Peyer's patch (tissue), 4 donors: ENCODE data around the gene ACVR1.

ENCODE experiments used
- CTCF ChIP-seq, 6 experiments: fragments of 450-650 bp in 4 of 6; fragments of 200-600 bp in 2 of 6; sonication (generic) in 1 of 6; IDR thresholded peaks; one replicate each; pipeline ENCODE4 v1.5.1; 2017 to 2019; ENCODE audit warnings: antibody characterized with exemption in 6 of 6, mild to moderate bottlenecking in 3 of 6, moderate library complexity in 1 of 6
- POLR2A ChIP-seq, 2 donors: fragments of 450-650 bp; IDR thresholded peaks; one replicate each; pipeline ENCODE4 v1.5.1; 2017; ENCODE audit warnings: antibody characterized with exemption in 2 of 2, mild to moderate bottlenecking in 2 of 2, moderate library complexity in 2 of 2

GRCh38 chr2:157741819-157742484 lies 134.2 kb downstream of the ACVR1 start:
- TF ChIP-seq CTCF (IDR thresholded peaks at IDR 0.05): no peak
- TF ChIP-seq POLR2A (IDR thresholded peaks at IDR 0.05): no peak
